ENCODE measurements around the gene NCOA5. TPM values are rescaled to one million over a fixed set of nuclear protein-coding genes. Genes with fewer than 3 reads are reported as not detected.
A peak's percentile ranks its signal among the peaks of the same experiment; 100 is the strongest.

Gene NCOA5
- polyA plus RNA-seq, 1 donor (not counting 4 experiments of a cell fraction or from before 2014, with no cell fraction given), result 17.6 TPM

- DNase-seq (ENCODE audit: low read depth, low spot score), result no peak
- Histone ChIP-seq H2AFZ (ENCODE audit: control insufficient read depth, low read length) (peak overlapping the region; percentile 90), H3K9ac (ENCODE audit: control insufficient read depth, extremely low read depth, insufficient read depth, low read length) (peak overlapping the region; percentile 71)
Observed at GRCh38 chr20:46118481-46119020, 28.8 kb upstream of the NCOA5 start.

GRCh38 chr20:46117704-46118467, 28.1 kb upstream of the NCOA5 start, which contains the start of gene CD40:
Gene CD40 (plus strand): TSS chr20:46118314. CDS start chr20:46118344, 30 bp downstream.
- H2AFZ ChIP-seq (ENCODE audit: control insufficient read depth, low read length), result peak within 1 kb of the TSS; percentile 90
- peaks cover 2% of the 10 kb centered on the region for H3K9me1 ChIP-seq (ENCODE audit: control insufficient read depth, extremely low read depth, insufficient read depth, low read length)
- H3K79me2 ChIP-seq (ENCODE audit: control insufficient read depth, insufficient read depth, low read length), result no peaks in the 10 kb centered on the region
- H3K9ac ChIP-seq (ENCODE audit: control insufficient read depth, extremely low read depth, insufficient read depth, low read length), result peak within 1 kb of the TSS; percentile 71
- H3K4me3 ChIP-seq (ENCODE audit: control insufficient read depth in 2 of 3, extremely low read depth in 1 of 3, insufficient read depth in 2 of 3, low read depth in 1 of 3, low read length in 3 of 3), result peak within 1 kb of the TSS; percentile 39 to 71 (median 68)
- H3K27ac ChIP-seq (ENCODE audit: control insufficient read depth, insufficient read depth, low read length), result peak within 1 kb of the TSS; percentile 27
- H3K36me3 ChIP-seq (ENCODE audit: control insufficient read depth in 2 of 2, extremely low read depth in 1 of 2, insufficient read depth in 2 of 2, low read length in 2 of 2), result peaks cover 0 to under 1% of the 10 kb centered on the region in 2 experiments
- H3K4me1 ChIP-seq (ENCODE audit: control insufficient read depth, extremely low read depth, insufficient read depth, low read length), result peaks cover 10% of the 10 kb centered on the region
- H3K4me2 ChIP-seq (ENCODE audit: control insufficient read depth, extremely low read depth, insufficient read depth, low read depth, low read length), result peak within 1 kb of the TSS; percentile 94
- DNase-seq (ENCODE audit: low read depth, low spot score) (peak; percentile 33), FAIRE-seq (no peak)
- peaks cover 5% of the 10 kb centered on the region for H3K27me3 ChIP-seq (ENCODE audit: control insufficient read depth, extremely low read depth, insufficient read depth, low read length)
- no peaks in the 10 kb centered on the region for H3K9me3 ChIP-seq (ENCODE audit: control insufficient read depth, low read depth, low read length)
- dilution Hi-C loops (cut with MboI; ENCODE audit: extremely low pct_ligation_motif_present, low sequenced_read_pairs), result no loop called here
- TF ChIP-seq CTCF (optimal IDR thresholded peaks at IDR 0.05 in 1 of 3, IDR thresholded peaks at IDR 0.05 in 1 of 3, conservative IDR thresholded peaks at IDR 0.05 in 1 of 3; ENCODE audit: extremely low read depth in 1 of 3, insufficient read depth in 2 of 3, low read length in 3 of 3) (no peak), EZH2 (IDR thresholded peaks at IDR 0.05; ENCODE audit: low read length) (no peak)
- no peaks in the 10 kb centered on the region for H4K20me1 ChIP-seq (ENCODE audit: control insufficient read depth, extremely low read depth, insufficient read depth, low read length)

More at GRCh38 chr20:46118481-46119020, 28.8 kb upstream of the NCOA5 start:
- no peaks in the 10 kb centered on the region for H3K9me3 ChIP-seq (ENCODE audit: control insufficient read depth, low read depth, low read length)
- FAIRE-seq, result no peak
- peaks cover 10% of the 10 kb centered on the region for H3K4me1 ChIP-seq (ENCODE audit: control insufficient read depth, extremely low read depth, insufficient read depth, low read length)
- peak overlapping the region; percentile 94 for H3K4me2 ChIP-seq (ENCODE audit: control insufficient read depth, extremely low read depth, insufficient read depth, low read depth, low read length)
- dilution Hi-C loops (cut with MboI; ENCODE audit: extremely low pct_ligation_motif_present, low sequenced_read_pairs), result no loop called here
- H4K20me1 ChIP-seq (ENCODE audit: control insufficient read depth, extremely low read depth, insufficient read depth, low read length), result no peaks in the 10 kb centered on the region
- TF ChIP-seq CTCF (optimal IDR thresholded peaks at IDR 0.05 in 1 of 3, IDR thresholded peaks at IDR 0.05 in 1 of 3, conservative IDR thresholded peaks at IDR 0.05 in 1 of 3; ENCODE audit: extremely low read depth in 1 of 3, insufficient read depth in 2 of 3, low read length in 3 of 3) (no peak), EZH2 (IDR thresholded peaks at IDR 0.05; ENCODE audit: low read length) (no peak)
- H3K27ac ChIP-seq (ENCODE audit: control insufficient read depth, insufficient read depth, low read length), result no peak overlapping the region
- H3K79me2 ChIP-seq (ENCODE audit: control insufficient read depth, insufficient read depth, low read length), result no peaks in the 10 kb centered on the region
- peak overlapping the region; percentile 39 to 71 (median 68) for H3K4me3 ChIP-seq (ENCODE audit: control insufficient read depth in 2 of 3, extremely low read depth in 1 of 3, insufficient read depth in 2 of 3, low read depth in 1 of 3, low read length in 3 of 3)
- peaks cover 5% of the 10 kb centered on the region for H3K27me3 ChIP-seq (ENCODE audit: control insufficient read depth, extremely low read depth, insufficient read depth, low read length)
- H3K9me1 ChIP-seq (ENCODE audit: control insufficient read depth, extremely low read depth, insufficient read depth, low read length), result peaks cover 2% of the 10 kb centered on the region
- H3K36me3 ChIP-seq (ENCODE audit: control insufficient read depth in 2 of 2, extremely low read depth in 1 of 2, insufficient read depth in 2 of 2, low read length in 2 of 2), result peaks cover 0 to 1% of the 10 kb centered on the region in 2 experiments
